ENCODE data around the gene PRICKLE4. TPM values are rescaled to one million over a fixed set of nuclear protein-coding genes. Genes with fewer than 3 reads are reported as not detected.

PRICKLE4 gene
- total RNA-seq, 2 donors from 2014 or later: 11.4 to 11.6 TPM

DNA sequence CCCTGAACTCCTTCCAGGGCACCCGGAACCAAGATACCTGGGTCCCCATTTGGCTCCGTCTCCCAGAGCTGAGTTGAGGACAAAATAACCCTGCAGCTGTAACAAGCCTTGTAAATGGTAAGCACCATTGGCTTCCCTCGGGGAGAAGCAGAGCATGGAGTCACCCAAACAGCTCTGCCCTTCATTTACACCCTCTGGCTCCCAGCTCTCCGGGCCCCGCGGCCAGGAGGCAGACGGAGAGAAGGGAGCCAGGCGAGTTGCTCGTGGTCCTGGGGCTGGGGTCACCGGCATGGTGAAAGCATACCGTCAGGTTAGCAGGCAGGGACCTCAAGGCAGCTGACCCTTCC lies 47.2 kb upstream of the PRICKLE4 start:
- no peak for DNase-seq (ENCODE audit: low spot score)
- 57% methylated on average over 10 of the region's 11 CpGs for WGBS
- TF ChIP-seq, protein P1, sequence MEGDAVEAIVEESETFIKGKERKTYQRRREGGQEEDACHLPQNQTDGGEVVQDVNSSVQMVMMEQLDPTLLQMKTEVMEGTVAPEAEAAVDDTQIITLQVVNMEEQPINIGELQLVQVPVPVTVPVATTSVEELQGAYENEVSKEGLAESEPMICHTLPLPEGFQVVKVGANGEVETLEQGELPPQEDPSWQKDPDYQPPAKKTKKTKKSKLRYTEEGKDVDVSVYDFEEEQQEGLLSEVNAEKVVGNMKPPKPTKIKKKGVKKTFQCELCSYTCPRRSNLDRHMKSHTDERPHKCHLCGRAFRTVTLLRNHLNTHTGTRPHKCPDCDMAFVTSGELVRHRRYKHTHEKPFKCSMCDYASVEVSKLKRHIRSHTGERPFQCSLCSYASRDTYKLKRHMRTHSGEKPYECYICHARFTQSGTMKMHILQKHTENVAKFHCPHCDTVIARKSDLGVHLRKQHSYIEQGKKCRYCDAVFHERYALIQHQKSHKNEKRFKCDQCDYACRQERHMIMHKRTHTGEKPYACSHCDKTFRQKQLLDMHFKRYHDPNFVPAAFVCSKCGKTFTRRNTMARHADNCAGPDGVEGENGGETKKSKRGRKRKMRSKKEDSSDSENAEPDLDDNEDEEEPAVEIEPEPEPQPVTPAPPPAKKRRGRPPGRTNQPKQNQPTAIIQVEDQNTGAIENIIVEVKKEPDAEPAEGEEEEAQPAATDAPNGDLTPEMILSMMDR (IDR thresholded peaks at IDR 0.05): no peak
- TF ChIP-seq POLR2AphosphoS5 (IDR thresholded peaks at IDR 0.05) (no peak), POLR2A (IDR thresholded peaks at IDR 0.05) (no peak)
- intact Hi-C loops (cut with DNase I): no loop called here
- Histone ChIP-seq H3K36me3 (no peaks in the 10 kb centered on the region), H3K27me3 (replicated peaks; ENCODE audit: insufficient read depth) (no peaks in the 10 kb centered on the region), H3K27ac (peak overlapping the region; percentile 98 to 99), H3K4me1 (replicated peaks) (peaks cover 38% of the 10 kb centered on the region), H3K9me3 (no peaks in the 10 kb centered on the region), H3K4me3 (peak overlapping the region; percentile 95 to 96)

DNA sequence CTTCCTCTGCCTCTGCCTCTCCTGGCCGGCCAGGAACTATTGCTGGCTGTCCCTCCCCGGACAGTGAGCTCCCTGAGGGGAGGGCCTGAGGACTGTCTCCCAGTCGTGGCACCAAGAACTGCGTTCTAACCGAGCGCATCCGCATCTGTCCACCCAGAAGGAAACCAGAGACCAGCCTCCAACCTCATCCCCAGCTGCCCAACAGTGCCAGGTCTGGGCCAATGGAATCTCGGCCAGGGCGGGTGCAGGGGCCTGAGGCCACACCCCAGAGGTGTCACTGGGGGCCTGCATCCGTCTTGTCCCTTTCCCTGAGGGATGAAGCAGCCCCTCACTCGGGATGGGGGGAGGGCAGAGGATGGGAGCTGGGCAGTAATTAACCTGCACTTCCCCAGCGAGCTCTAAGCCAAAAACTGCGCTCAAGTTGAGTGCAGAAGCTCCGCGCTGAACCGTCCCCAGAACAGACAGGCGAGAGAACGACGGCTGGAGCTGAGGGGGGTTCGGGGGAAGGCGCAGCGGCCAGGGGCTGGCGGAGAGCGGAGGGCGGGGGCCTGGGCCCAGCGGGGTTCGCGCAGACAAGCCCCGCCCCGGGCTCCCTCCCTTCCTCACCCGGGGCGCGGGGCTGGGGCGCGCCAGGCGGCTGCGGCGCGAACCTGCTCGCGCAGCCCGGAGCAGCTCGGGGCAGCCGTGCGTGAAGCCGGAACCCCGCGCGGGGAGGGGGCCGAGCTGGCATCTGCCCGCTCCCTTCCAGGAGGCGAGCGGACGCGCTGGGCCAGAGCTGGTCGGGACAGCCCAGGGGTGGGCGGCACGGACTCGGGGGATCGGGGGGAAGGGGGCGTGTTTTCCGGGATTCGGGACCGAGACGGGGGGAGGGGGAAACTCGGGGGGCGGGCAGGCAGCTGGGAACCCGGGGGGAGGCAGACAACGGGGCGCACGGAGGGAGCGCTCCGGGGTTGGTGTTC lies 46.6 kb upstream of the PRICKLE4 start:
- Histone ChIP-seq H3K27ac (peak overlapping the region; percentile 98 to 99), H3K9me3 (no peaks in the 10 kb centered on the region), H3K36me3 (no peaks in the 10 kb centered on the region), H3K4me1 (replicated peaks) (peaks cover 33% of the 10 kb centered on the region), H3K27me3 (replicated peaks; ENCODE audit: insufficient read depth) (no peaks in the 10 kb centered on the region), H3K4me3 (peak overlapping the region; percentile 95 to 96)
- intact Hi-C loops (cut with DNase I): loop anchor here (1.0 to 2.0 kb wide), 2 partner anchors 28 to 53 kb away; partner anchors contain the start of gene TOMM6
- WGBS: under 1% methylated on average over 53 of the region's 73 CpGs
- DNase-seq (ENCODE audit: low spot score): peak; percentile 77
- TF ChIP-seq POLR2AphosphoS5 (IDR thresholded peaks at IDR 0.05): peak; percentile 59
- TF ChIP-seq POLR2A (IDR thresholded peaks at IDR 0.05): peak; percentile 80
- TF ChIP-seq, protein P1 (IDR thresholded peaks at IDR 0.05): peak in 1 of 4 experiments; percentile 11

DNA sequence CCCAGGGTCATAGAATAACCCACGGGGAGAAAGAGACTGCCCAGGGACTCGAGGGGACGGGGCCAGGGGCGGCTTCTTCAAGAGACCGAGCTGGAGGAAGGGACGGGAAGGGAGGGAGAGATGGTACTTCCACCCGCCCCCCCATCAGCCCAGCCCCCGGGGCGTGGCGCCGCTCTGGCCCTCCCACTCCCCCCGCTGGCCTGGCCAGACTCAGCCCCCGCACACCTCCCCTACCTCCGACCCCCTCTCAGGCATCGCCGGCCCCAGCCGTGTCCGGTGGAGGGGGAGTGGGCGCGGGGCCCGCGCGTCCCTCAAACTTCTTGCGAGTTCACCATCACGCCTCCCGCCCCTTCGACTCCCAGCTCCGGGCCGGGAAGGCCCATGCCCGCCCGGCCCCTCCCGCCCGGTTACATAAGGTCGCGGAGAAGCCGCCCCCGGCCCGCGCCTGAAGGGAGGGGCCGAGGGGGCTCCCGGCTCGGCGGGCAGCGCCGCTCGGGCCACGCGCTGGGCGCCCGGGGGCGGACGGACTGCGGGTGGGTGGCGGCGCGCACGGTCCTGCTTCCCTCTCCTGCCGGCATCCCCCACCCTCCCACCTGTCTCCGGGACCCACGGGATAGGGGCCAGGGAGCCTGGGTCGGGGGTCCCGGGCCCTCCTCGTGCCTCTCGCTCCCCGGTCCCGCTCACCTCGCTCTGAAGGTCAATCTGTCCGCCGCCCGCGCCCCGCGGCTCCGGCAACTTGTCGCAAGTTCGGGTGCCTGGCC lies 45.7 kb upstream of the PRICKLE4 start:
- H3K4me1 ChIP-seq (replicated peaks): peaks cover 26% of the 10 kb centered on the region
- no peak for TF ChIP-seq POLR2A (IDR thresholded peaks at IDR 0.05)
- TF ChIP-seq, protein P1 (IDR thresholded peaks at IDR 0.05): peak in 1 of 4 experiments; percentile 16
- peak overlapping the region; percentile 98 to 99 for H3K27ac ChIP-seq
- H3K4me3 ChIP-seq: peak overlapping the region; percentile 95 to 96
- 1% methylated on average over 37 of the region's 76 CpGs for WGBS
- H3K36me3 ChIP-seq: no peaks in the 10 kb centered on the region
- H3K9me3 ChIP-seq: no peaks in the 10 kb centered on the region
- intact Hi-C loops (cut with DNase I): loop anchor here (1.0 to 2.0 kb wide), 2 partner anchors 29 to 52 kb away; partner anchors contain the start of gene TOMM6
- no peaks in the 10 kb centered on the region for H3K27me3 ChIP-seq (replicated peaks; ENCODE audit: insufficient read depth)
- DNase-seq (ENCODE audit: low spot score): peak; percentile 89

DNA sequence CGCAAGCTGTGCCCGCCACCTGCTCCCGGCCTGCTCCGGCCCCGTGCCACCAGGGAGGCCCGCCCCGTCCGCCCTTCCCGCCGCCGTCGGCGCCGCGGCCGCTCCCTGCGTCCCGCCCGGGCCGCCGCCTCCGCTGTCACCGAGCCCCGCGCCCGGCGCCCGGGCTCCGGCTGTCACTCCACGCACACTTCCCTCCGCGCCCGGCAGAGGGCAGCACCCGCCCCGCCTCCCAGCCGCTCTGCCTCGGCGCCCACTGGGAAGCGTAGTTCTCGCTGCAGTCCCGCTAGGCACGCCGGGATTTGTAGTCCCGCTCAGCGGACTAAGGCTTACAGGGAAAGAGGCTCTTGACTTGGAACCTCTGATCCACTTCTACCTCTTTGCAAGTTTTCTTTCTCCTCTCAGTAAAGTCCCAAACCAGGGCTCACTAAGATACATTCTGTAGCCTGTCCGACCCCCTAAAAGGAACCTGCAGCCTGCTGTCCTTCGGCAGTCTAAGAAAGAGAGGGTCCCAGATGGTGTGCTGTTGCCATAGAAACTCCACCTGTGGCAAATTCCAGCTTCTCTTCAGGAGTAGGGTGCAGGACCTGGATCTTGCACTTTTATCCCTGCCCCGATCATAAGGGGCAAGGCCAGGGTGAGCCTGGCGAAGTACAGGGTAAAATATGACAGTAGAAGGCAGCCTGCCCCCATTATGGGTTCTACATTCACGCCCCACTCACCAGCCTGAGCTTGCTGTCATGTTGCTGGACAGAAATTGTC lies 45.0 kb upstream of the PRICKLE4 start, which contains the start of gene TFEB:
TFEB (minus strand) TSS at position 182 of the 759 bp plus-strand sequence. CDS start 44,395 bp downstream, outside the sequence.
- H3K27me3 ChIP-seq (replicated peaks; ENCODE audit: insufficient read depth): no peaks in the 10 kb centered on the region
- TF ChIP-seq, protein P1 (IDR thresholded peaks at IDR 0.05): peak; percentile 94 to 100 (median 98)
- TF ChIP-seq POLR2AphosphoS5 (IDR thresholded peaks at IDR 0.05) (peak; percentile 94), POLR2A (IDR thresholded peaks at IDR 0.05) (peak; percentile 52)
- no peaks in the 10 kb centered on the region for H3K36me3 ChIP-seq
- intact Hi-C loops (cut with DNase I): loop anchor here (2.0 kb wide), 1 partner anchor 51 kb away; the partner anchor contains the start of gene TOMM6
- H3K9me3 ChIP-seq: no peaks in the 10 kb centered on the region
- 12% methylated on average over 28 of the region's 50 CpGs for WGBS
- DNase-seq (ENCODE audit: low spot score): peak; percentile 94
- peak within 1 kb of the TSS; percentile 98 to 99 for H3K27ac ChIP-seq
- peaks cover 20% of the 10 kb centered on the region for H3K4me1 ChIP-seq (replicated peaks)
- peak within 1 kb of the TSS; percentile 95 to 96 for H3K4me3 ChIP-seq

Measured in prostate gland (tissue), 2 donors.